ENCODE measurements around the gene LARGE2. TPM values are rescaled to one million over a fixed set of nuclear protein-coding genes. Genes with fewer than 3 reads are reported as not detected.

LARGE2 gene
- total and polyA plus RNA-seq, 2 experiments from 2014 or later, result not detected

GRCh38 chr11:45887587-45887986 is 34.9 kb upstream of the LARGE2 start:
- no peak overlapping the region for H3K9ac ChIP-seq
- no peak overlapping the region for H3K4me2 ChIP-seq (ENCODE audit: unreplicated experiment)
- no peaks in the 10 kb centered on the region for H3K9me2 ChIP-seq (ENCODE audit: insufficient read depth)
- in situ Hi-C loops (cut with MboI), result no loop called here
- no peaks in the 10 kb centered on the region for H3K79me2 ChIP-seq (ENCODE audit: insufficient read depth)
- no peak for DNase-seq
- no peaks in the 10 kb centered on the region for H3K9me3 ChIP-seq (ENCODE audit: low read depth)
- H3K27me3 ChIP-seq (replicated peaks; ENCODE audit: insufficient read depth), result no peaks in the 10 kb centered on the region
- no peaks in the 10 kb centered on the region for H3F3A ChIP-seq (ENCODE audit: insufficient read depth)
- no peaks in the 10 kb centered on the region for H4K20me1 ChIP-seq (ENCODE audit: insufficient read depth)
- WGBS, 2 experiments (ENCODE audit: low coverage in 1 of 2, low lambda C conversion rate in 2 of 2, missing lambda C conversion rate in 2 of 2), result 65 to 72% methylated on average over 10 of the region's 10 CpGs
- H3K4me3 ChIP-seq, result no peak overlapping the region
- TF ChIP-seq EZH2phosphoT487 (IDR thresholded peaks at IDR 0.05; ENCODE audit: insufficient read depth, low read depth) (no peak), EZH2 (IDR thresholded peaks at IDR 0.05; ENCODE audit: insufficient read depth, poor library complexity, severe bottlenecking) (no peak)
- no peak overlapping the region for H2AFZ ChIP-seq
- H3K4me1 ChIP-seq (ENCODE audit: insufficient read depth), result no peaks in the 10 kb centered on the region
- no peaks in the 10 kb centered on the region for H3K36me3 ChIP-seq (ENCODE audit: low read depth)
- H3K27ac ChIP-seq, result no peak overlapping the region

GRCh38 chr11:45889555-45889954 is 32.9 kb upstream of the LARGE2 start:
- H3K27ac ChIP-seq, result no peak overlapping the region
- no peaks in the 10 kb centered on the region for H3K27me3 ChIP-seq (replicated peaks; ENCODE audit: insufficient read depth)
- TF ChIP-seq EZH2 (IDR thresholded peaks at IDR 0.05; ENCODE audit: insufficient read depth, poor library complexity, severe bottlenecking), result no peak
- TF ChIP-seq EZH2phosphoT487 (IDR thresholded peaks at IDR 0.05; ENCODE audit: insufficient read depth, low read depth), result no peak
- H2AFZ ChIP-seq, result no peak overlapping the region
- H3K9me2 ChIP-seq (ENCODE audit: insufficient read depth), result no peaks in the 10 kb centered on the region
- no peaks in the 10 kb centered on the region for H3K9me3 ChIP-seq (ENCODE audit: low read depth)
- no peaks in the 10 kb centered on the region for H3K4me1 ChIP-seq (ENCODE audit: insufficient read depth)
- DNase-seq, result no peak
- no peaks in the 10 kb centered on the region for H3F3A ChIP-seq (ENCODE audit: insufficient read depth)
- no peaks in the 10 kb centered on the region for H3K79me2 ChIP-seq (ENCODE audit: insufficient read depth)
- H3K4me3 ChIP-seq, result no peak overlapping the region
- no peaks in the 10 kb centered on the region for H3K36me3 ChIP-seq (ENCODE audit: low read depth)
- no peaks in the 10 kb centered on the region for H4K20me1 ChIP-seq (ENCODE audit: insufficient read depth)
- no peak overlapping the region for H3K4me2 ChIP-seq (ENCODE audit: unreplicated experiment)
- in situ Hi-C loops (cut with MboI), result no loop called here
- H3K9ac ChIP-seq, result no peak overlapping the region
- WGBS, 2 experiments (ENCODE audit: low coverage in 1 of 2, low lambda C conversion rate in 2 of 2, missing lambda C conversion rate in 2 of 2), result 68 to 74% methylated on average over 8 of the region's 8 CpGs

- Histone ChIP-seq H3K4me2 (ENCODE audit: unreplicated experiment) (no peak overlapping the region), H4K20me1 (ENCODE audit: insufficient read depth) (no peaks in the 10 kb centered on the region), H3K36me3 (ENCODE audit: low read depth) (no peaks in the 10 kb centered on the region), H3F3A (ENCODE audit: insufficient read depth) (no peaks in the 10 kb centered on the region), H3K9me2 (ENCODE audit: insufficient read depth) (no peaks in the 10 kb centered on the region), H2AFZ (no peak overlapping the region), H3K27me3 (replicated peaks; ENCODE audit: insufficient read depth) (no peaks in the 10 kb centered on the region), H3K4me3 (no peak overlapping the region), H3K9me3 (ENCODE audit: low read depth) (no peaks in the 10 kb centered on the region), H3K9ac (no peak overlapping the region), H3K27ac (no peak overlapping the region), H3K4me1 (ENCODE audit: insufficient read depth) (no peaks in the 10 kb centered on the region), H3K79me2 (ENCODE audit: insufficient read depth) (no peaks in the 10 kb centered on the region)
- WGBS, 2 experiments (ENCODE audit: low coverage in 1 of 2, low lambda C conversion rate in 2 of 2, missing lambda C conversion rate in 2 of 2), result 67 to 76% methylated on average over 9 of the region's 9 CpGs
- no peak for DNase-seq
- TF ChIP-seq EZH2phosphoT487 (IDR thresholded peaks at IDR 0.05; ENCODE audit: insufficient read depth, low read depth) (no peak), EZH2 (IDR thresholded peaks at IDR 0.05; ENCODE audit: insufficient read depth, poor library complexity, severe bottlenecking) (no peak)
- in situ Hi-C loops (cut with MboI), result no loop called here
Observed at GRCh38 chr11:45889966-45890365, 32.5 kb upstream of the LARGE2 start.

- TF ChIP-seq EZH2phosphoT487 (IDR thresholded peaks at IDR 0.05; ENCODE audit: insufficient read depth, low read depth) (no peak), EZH2 (IDR thresholded peaks at IDR 0.05; ENCODE audit: insufficient read depth, poor library complexity, severe bottlenecking) (no peak)
- WGBS, 2 experiments (ENCODE audit: low coverage in 1 of 2, low lambda C conversion rate in 2 of 2, missing lambda C conversion rate in 2 of 2), result 72 to 75% methylated on average over 9 of the region's 9 CpGs
- Histone ChIP-seq H3K27me3 (replicated peaks; ENCODE audit: insufficient read depth) (no peaks in the 10 kb centered on the region), H3K4me3 (no peak overlapping the region), H3K27ac (no peak overlapping the region), H3K36me3 (ENCODE audit: low read depth) (no peaks in the 10 kb centered on the region), H3K9me3 (ENCODE audit: low read depth) (no peaks in the 10 kb centered on the region), H3K9me2 (ENCODE audit: insufficient read depth) (no peaks in the 10 kb centered on the region), H3K4me1 (ENCODE audit: insufficient read depth) (no peaks in the 10 kb centered on the region), H3K79me2 (ENCODE audit: insufficient read depth) (no peaks in the 10 kb centered on the region), H3K4me2 (ENCODE audit: unreplicated experiment) (no peak overlapping the region), H2AFZ (no peak overlapping the region), H3K9ac (no peak overlapping the region), H4K20me1 (ENCODE audit: insufficient read depth) (no peaks in the 10 kb centered on the region), H3F3A (ENCODE audit: insufficient read depth) (no peaks in the 10 kb centered on the region)
- in situ Hi-C loops (cut with MboI), result no loop called here
- no peak for DNase-seq
Observed at GRCh38 chr11:45890886-45891550, 31.4 kb upstream of the LARGE2 start.

Measured in GM23248 (cell line).